Hematopoietic multipotent progenitor cell treated with erythropoietin and hydrocortisone succinate and interleukin-3 and kit ligand, for 17 days (in vitro differentiated cells): ENCODE measurements around the gene HNRNPCL4.
"Not testable (repeated sequence)": the region's sequence is repeated elsewhere in the genome, so short reads cannot be mapped to it uniquely, and the experiment has no call there.

Experiments
- DNase-seq: peaks from one replicate; pipeline ENCODE4 v3.0.0-alpha.2; 2015; ENCODE audit warnings: low spot score

HNRNPCL4 gene

DNA sequence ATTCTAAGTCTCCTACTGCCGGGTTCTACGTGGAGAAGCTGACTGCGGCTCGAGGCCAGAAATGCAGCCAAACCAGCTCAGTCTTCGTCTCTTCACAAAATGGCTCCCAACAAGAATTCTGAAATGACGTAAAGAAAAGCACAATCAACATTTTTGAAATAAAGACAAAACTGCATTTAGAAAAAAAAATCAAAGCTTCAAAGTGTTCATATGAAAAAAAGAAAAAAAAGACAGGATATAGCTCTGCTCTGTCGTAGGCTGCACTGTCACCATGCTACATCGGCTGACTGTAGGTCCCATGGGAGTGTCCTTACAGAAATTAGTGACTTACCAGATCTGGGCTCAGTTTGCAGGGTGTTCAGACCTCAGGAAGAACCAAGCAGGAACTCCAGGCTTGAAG lies at the start of gene HNRNPCL4:
TSS of gene HNRNPCL4 (minus strand) at position 101 of the 400 bp plus-strand sequence. CDS start 164 bp downstream, outside the sequence.
- DNase-seq: not testable (repeated sequence)

- not testable (repeated sequence) for DNase-seq
These were observed 43.3 kb upstream of the HNRNPCL4 start for GRCh38 chr1:13208712-13209111.

GRCh38 chr1:13201309-13201708 lies 35.9 kb upstream of the HNRNPCL4 start, which contains the start of gene PRAMEF13:
Gene PRAMEF13, minus strand, starts transcription at chr1:13201409. Its CDS starts 1,820 bp downstream, at chr1:13199589.
- not testable (repeated sequence) for DNase-seq

DNA sequence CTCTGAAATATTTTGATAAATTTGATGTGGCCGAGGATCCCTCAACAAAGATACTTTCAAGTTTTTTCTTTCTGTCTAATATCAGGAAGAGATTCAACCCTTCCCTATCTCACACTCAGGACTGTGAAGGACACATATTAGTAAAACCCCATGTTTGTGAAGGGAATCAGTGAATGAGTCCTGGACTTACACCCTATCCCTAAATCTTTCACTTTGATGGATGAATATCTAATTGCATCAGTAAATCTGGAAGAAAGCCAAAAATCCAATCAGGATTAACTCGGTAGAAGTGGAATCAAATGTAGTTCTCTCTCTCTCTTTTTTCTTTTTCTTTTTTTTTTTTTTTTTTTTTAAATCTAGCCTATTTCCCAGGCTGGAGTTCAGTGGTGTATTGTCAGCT lies 6.1 kb upstream of the HNRNPCL4 start, which contains the start of gene PRAMEF9:
TSS of gene PRAMEF9 (plus strand) at position 301 of the 400 bp plus-strand sequence. CDS start 3,433 bp downstream, outside the sequence.
- DNase-seq: not testable (repeated sequence)

- not testable (repeated sequence) for DNase-seq
These were observed 9.5 kb downstream of the HNRNPCL4 start, which contains the start of gene PRAMEF26 for GRCh38 chr1:13155909-13156308. Gene PRAMEF26, minus strand, starts transcription at chr1:13156009. Its CDS starts 2,914 bp downstream, at chr1:13153095.

DNA sequence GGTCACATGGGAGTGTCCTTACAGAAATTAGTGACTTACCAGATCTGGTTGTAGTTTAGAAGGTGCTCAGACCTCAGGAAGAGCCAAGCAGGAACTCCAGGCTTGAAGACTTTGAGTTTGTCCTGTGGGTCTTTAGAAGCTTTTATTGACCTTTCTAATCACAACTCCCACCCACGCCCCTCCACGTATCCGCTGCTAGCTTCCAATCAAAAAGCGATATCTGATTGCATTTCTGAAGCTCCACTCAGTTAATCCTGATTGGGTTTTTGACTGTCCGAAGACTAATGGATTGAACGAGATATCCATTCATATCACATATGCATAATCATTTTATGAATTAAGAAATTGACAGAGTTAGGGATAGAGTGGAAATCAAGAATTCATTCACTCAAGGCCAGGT lies 48.7 kb downstream of the HNRNPCL4 start, which contains the start of gene HNRNPCL2:
TSS of gene HNRNPCL2 (minus strand) at position 101 of the 400 bp plus-strand sequence. CDS start 454 bp downstream, outside the sequence.
- not testable (repeated sequence) for DNase-seq
